Heart left ventricle (tissue), 13 donors: Measurements from ENCODE around the gene CLEC18A.

Experiments
- CTCF ChIP-seq, 12 donors: fragments of 200-600 bp; sonication (generic) in 4 of 12; IDR thresholded peaks; one replicate each; pipeline versions ENCODE4 v1.5.0 to v1.8.0; 2018 to 2022; ENCODE audit warnings: antibody characterized with exemption in 12 of 12, mild to moderate bottlenecking in 5 of 12
- POLR2A ChIP-seq, 2 donors: fragments of 450-650 bp; IDR thresholded peaks; one replicate each; pipeline ENCODE4 v1.6.1; 2017; ENCODE audit warnings: antibody characterized with exemption in 2 of 2, mild to moderate bottlenecking in 2 of 2, moderate library complexity in 2 of 2
- donor health status: ischemic (EF 13 %, LVEDD 7.1; RV severe dilation, severe dysfunction).
- donor health status: DM: no; HTN: yes; CAD: no.
- donor health status: DM: no; HTN: no; CAD: no.
- donor health status: ischemic (EF 25% LVEDD 6.9; RV normal size, moderate dysfunction).
- donor health status: ischemic (EF 25% LVEDD 5.7; RV mildly dilated, moderate dysfunction).
- donor health status: ischemic (EF 35%, LVEDD 5.7; RV mildly dilated, moderate dysfunction).
- donor health status: nonischemic (EF 11% LVEDD 7.7; RV severe dilation, severe dysfunction).
- donor health status: DM: yes; HTN: yes; CAD: no.
- donor health status: PGD.
- donor health status: ischemic (EF 29% LVEDD 5.4; RV normal size, mild dysfunction).
- donor health status: nonischemic (EF 23%, LVEDD 6.1; RV moderate dilation, normal function).

- TF ChIP-seq CTCF (IDR thresholded peaks at IDR 0.05) (no peak), POLR2A (IDR thresholded peaks at IDR 0.05) (no peak)
These were observed 47.2 kb upstream of the CLEC18A start for GRCh38 chr16:69903865-69904415.
